H9 (cell line): ENCODE measurements around the gene LSM3. TPM values are rescaled to one million over a fixed set of nuclear protein-coding genes. Genes with fewer than 3 reads are reported as not detected.

Source experiments
- DNase-seq: peaks from one replicate; pipeline ENCODE4 v3.0.0-alpha.2; 2017
- H2AFZ ChIP-seq: one replicate; pipeline ENCODE4 v1.6.1; 2013; ENCODE audit warnings: mild to moderate bottlenecking, low read length, control low read depth, moderate library complexity
- H2AK5ac ChIP-seq: 2 replicates; pipeline ENCODE4 v1.6.1; 2013; ENCODE audit warnings: low read length, control low read depth, mixed read lengths; ENCODE audit not compliant: insufficient read length
- H2BK120ac ChIP-seq: one replicate; pipeline ENCODE4 v1.6.1; 2013; ENCODE audit warnings: low read depth, mild to moderate bottlenecking, low read length, control low read depth, inconsistent platforms; ENCODE audit not compliant: poor library complexity, severe bottlenecking
- H2BK12ac ChIP-seq: 2 replicates; pipeline ENCODE4 v1.6.1; 2013; ENCODE audit warnings: low read length, control low read depth, mixed read lengths, low read depth; ENCODE audit not compliant: insufficient read length
- H2BK15ac ChIP-seq: 2 replicates; pipeline ENCODE4 v1.6.1; 2013; ENCODE audit warnings: low read depth, low read length, control low read depth
- H2BK20ac ChIP-seq: one replicate; pipeline ENCODE4 v1.6.1; 2013; ENCODE audit warnings: low read depth, mild to moderate bottlenecking, low read length, control low read depth, inconsistent platforms; ENCODE audit not compliant: poor library complexity, severe bottlenecking
- H2BK5ac ChIP-seq: 2 replicates; pipeline ENCODE4 v1.6.1; 2013; ENCODE audit warnings: low read length, control low read depth, mixed read lengths; ENCODE audit not compliant: insufficient read length
- H3K14ac ChIP-seq: 2 replicates; pipeline ENCODE4 v1.6.1; 2013; ENCODE audit warnings: low read length, control low read depth; ENCODE audit not compliant: insufficient read depth
- H3K18ac ChIP-seq: 2 replicates; pipeline ENCODE4 v1.6.1; 2013; ENCODE audit warnings: low read depth, mild to moderate bottlenecking, mixed read lengths, low read length, control low read depth; ENCODE audit not compliant: insufficient read length
- H3K23ac ChIP-seq: 2 replicates; pipeline ENCODE4 v1.6.1; 2013; ENCODE audit warnings: low read length, control low read depth, mixed read lengths, low read depth; ENCODE audit not compliant: insufficient read length
- H3K23me2 ChIP-seq: 2 replicates; pipeline ENCODE4 v1.6.1; 2013; ENCODE audit warnings: low read depth, mild to moderate bottlenecking, mixed read lengths, low read length, control low read depth; ENCODE audit not compliant: insufficient read length, poor library complexity, severe bottlenecking
- H3K27ac ChIP-seq: 2 replicates; pipeline ENCODE4 v1.5.1; 2013; ENCODE audit warnings: low read length, control low read depth, mixed read lengths, low read depth; ENCODE audit not compliant: insufficient read length
- H3K27me3 ChIP-seq: 2 replicates; pipeline ENCODE4 v1.6.1; 2013; ENCODE audit warnings: low read length, control low read depth, inconsistent platforms; ENCODE audit not compliant: insufficient read depth
- H3K4ac ChIP-seq: 2 replicates; pipeline ENCODE4 v1.6.1; 2013; ENCODE audit warnings: low read depth, mild to moderate bottlenecking, control low read depth, inconsistent platforms, low read length, moderate library complexity
- H3K4me1 ChIP-seq: 2 replicates; pipeline ENCODE4 v1.6.1; 2013; ENCODE audit warnings: low read length, control low read depth, inconsistent platforms; ENCODE audit not compliant: insufficient read depth
- H3K4me2 ChIP-seq: 2 replicates; pipeline ENCODE4 v1.6.1; 2013; ENCODE audit warnings: low read length, control low read depth, mixed read lengths; ENCODE audit not compliant: insufficient read length, insufficient read depth
- H3K56ac ChIP-seq: 2 replicates; pipeline ENCODE4 v1.6.1; 2013; ENCODE audit warnings: low read depth, mild to moderate bottlenecking, mixed read lengths, low read length, control low read depth; ENCODE audit not compliant: insufficient read length
- H3K79me1 ChIP-seq: 2 replicates; pipeline ENCODE4 v1.6.1; 2013; ENCODE audit warnings: low read depth, mild to moderate bottlenecking, moderate library complexity, low read length, control low read depth, inconsistent platforms; ENCODE audit not compliant: insufficient read depth, poor library complexity, severe bottlenecking
- H3K79me2 ChIP-seq: 2 replicates; pipeline ENCODE4 v1.6.1; 2013; ENCODE audit warnings: low read length, control low read depth, inconsistent platforms; ENCODE audit not compliant: insufficient read depth
- H3K9ac ChIP-seq: 2 replicates; pipeline ENCODE4 v1.6.1; 2013; ENCODE audit warnings: low read length, control low read depth, mixed read lengths; ENCODE audit not compliant: insufficient read length; ENCODE audit errors: extremely low read depth
- H3K9me3 ChIP-seq: one replicate; pipeline ENCODE4 v1.6.1; 2013; ENCODE audit warnings: low read depth, low read length, inconsistent platforms; ENCODE audit not compliant: control insufficient read depth
- H3T11ph ChIP-seq: one replicate; pipeline ENCODE4 v1.6.1; 2013; ENCODE audit warnings: mild to moderate bottlenecking, low read length, control low read depth, inconsistent platforms
- H4K20me1 ChIP-seq: one replicate; pipeline ENCODE4 v1.6.1; 2013; ENCODE audit not compliant: control insufficient read depth, insufficient read length, insufficient read depth
- H4K5ac ChIP-seq: 2 replicates; pipeline ENCODE4 v1.6.1; 2013; ENCODE audit warnings: low read depth, mild to moderate bottlenecking, mixed read lengths, low read length, control low read depth; ENCODE audit not compliant: insufficient read length
- H4K8ac ChIP-seq: replicated peaks from 2 replicates; pipeline ENCODE4 v1.6.1; 2013; ENCODE audit warnings: low read length, control low read depth, mixed read lengths, low read depth; ENCODE audit not compliant: insufficient read length
- H4K91ac ChIP-seq: 2 replicates; pipeline ENCODE4 v1.6.1; 2013; ENCODE audit warnings: low read depth, mild to moderate bottlenecking, moderate library complexity, mixed read lengths, low read length, control low read depth; ENCODE audit not compliant: insufficient read length
- H3K27ac Mint-ChIP-seq, 3 experiments: 2 replicates in 2 of 3; 3 replicates in 1 of 3; pipeline ENCODE4 v1.8.0; 2020 to 2021; ENCODE audit warnings: mixed read lengths in 3 of 3, mild to moderate bottlenecking in 1 of 3, moderate library complexity in 1 of 3
- H3K27me3 Mint-ChIP-seq: 2 replicates; pipeline ENCODE4 v1.8.0; 2021; ENCODE audit warnings: low read depth, mild to moderate bottlenecking, moderate library complexity, mixed read lengths
- H3K36me3 Mint-ChIP-seq, 3 experiments: 2 replicates in 2 of 3; 3 replicates in 1 of 3; pipeline ENCODE4 v1.8.0; 2020 to 2021; ENCODE audit warnings: low read depth in 3 of 3, mixed read lengths in 3 of 3; ENCODE audit not compliant: insufficient read depth in 1 of 3
- H3K4me1 Mint-ChIP-seq, 2 experiments: 2 replicates each; pipeline ENCODE4 v1.8.0; 2020; ENCODE audit warnings: mixed read lengths in 2 of 2
- H3K4me3 Mint-ChIP-seq, 2 experiments: 2 replicates in 1 of 2; 3 replicates in 1 of 2; pipeline ENCODE4 v1.8.0; 2020 to 2021; ENCODE audit warnings: mild to moderate bottlenecking in 2 of 2, mixed read lengths in 2 of 2, moderate library complexity in 1 of 2
- H3K9me3 Mint-ChIP-seq, 2 experiments: 2 replicates in 1 of 2; 3 replicates in 1 of 2; pipeline ENCODE4 v1.8.0; 2020; ENCODE audit warnings: mild to moderate bottlenecking in 2 of 2, mixed read lengths in 2 of 2, moderate library complexity in 1 of 2
- WGBS: extraction: QIAGEN DNeasy Blood & Tissue Kit; methylation state at CpG from one replicate; pipeline ENCODE4 v1.1.7; 2013; ENCODE audit warnings: missing lambda C conversion rate, low lambda C conversion rate, mixed read lengths; ENCODE audit not compliant: insufficient read length; ENCODE audit errors: extremely low coverage; 5-methylcytosine and 5-hydroxymethylcytosine counted together
- total RNA-seq: library from RNA; stranded (reverse); gene quantifications from 2 replicates; pipeline ENCODE4 v1.2.1, GENCODE V29; 2021
- TF ChIP-seq, protein P1 (sequence below): fragments of 200-600 bp; sonication (generic); conservative IDR thresholded peaks from 3 replicates; pipeline ENCODE4 v1.8.0; 2021; ENCODE audit warnings: antibody characterized with exemption, mild to moderate bottlenecking

The LSM3 gene
- total RNA-seq, 1 experiment from 2014 or later = 24.4 TPM

DNA sequence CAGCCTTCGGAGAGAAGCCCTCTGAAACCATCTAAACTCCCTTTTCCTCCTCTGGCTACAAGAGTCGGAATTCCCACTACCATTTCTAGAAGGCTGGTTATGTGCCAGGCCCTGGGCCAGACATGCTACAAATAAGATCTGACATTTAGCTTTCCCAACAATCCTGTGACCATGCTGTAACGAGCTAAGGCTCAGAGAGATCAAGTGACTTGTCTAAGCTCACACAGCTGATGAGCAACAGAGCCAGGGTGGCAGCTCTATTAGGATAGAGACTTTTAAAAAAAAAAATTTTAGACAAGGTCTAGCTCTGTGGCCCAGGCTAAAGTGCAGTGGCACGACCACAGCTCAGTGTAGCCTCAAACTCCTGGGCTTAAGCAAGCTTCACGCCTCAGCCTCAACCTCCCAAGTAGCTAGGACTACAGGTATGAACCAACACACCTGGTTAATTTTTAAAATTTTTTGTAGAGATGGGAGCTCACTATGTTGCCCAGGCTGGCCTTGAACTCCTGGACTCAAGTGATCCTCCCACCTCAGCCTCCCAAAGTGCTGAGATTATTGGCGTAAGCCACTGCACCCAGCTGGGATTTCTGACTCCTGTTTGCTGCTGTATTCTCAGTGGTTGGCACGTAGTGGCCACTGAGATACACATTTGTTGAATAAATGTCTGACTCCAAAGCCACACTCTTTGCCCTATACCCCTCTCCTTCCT, 34.6 kb downstream of the LSM3 start:
- peaks cover 4% of the 10 kb centered on the region for H3K23me2 ChIP-seq
- peaks cover 4% of the 10 kb centered on the region for H3K27me3 Mint-ChIP-seq
- H3K27ac ChIP-seq = no peak overlapping the region
- peaks cover 9 to 10% of the 10 kb centered on the region in 2 experiments; a peak in 3 of 4 replicates for H3K4me1 Mint-ChIP-seq
- no peaks in the 10 kb centered on the region for H3K79me2 ChIP-seq
- no peak overlapping the region for H3K4ac ChIP-seq
- no peaks in the 10 kb centered on the region for H3K9me3 ChIP-seq
- no peak overlapping the region for H4K91ac ChIP-seq
- H3K27me3 ChIP-seq = no peaks in the 10 kb centered on the region
- H3K79me1 ChIP-seq = no peaks in the 10 kb centered on the region
- peaks cover 2 to 3% of the 10 kb centered on the region in 2 experiments; a peak in 3 of 5 replicates for H3K9me3 Mint-ChIP-seq
- no peak overlapping the region for H4K8ac ChIP-seq
- no peak overlapping the region for H2AFZ ChIP-seq
- no peak overlapping the region for H2BK15ac ChIP-seq
- H2BK5ac ChIP-seq = no peak overlapping the region
- no peaks in the 10 kb centered on the region; a peak in 1 of 7 replicates for H3K36me3 Mint-ChIP-seq
- no peak overlapping the region for H3K9ac ChIP-seq
- no peak overlapping the region for H3K4me3 Mint-ChIP-seq
- no peak overlapping the region for H2BK120ac ChIP-seq
- no peak overlapping the region for H2AK5ac ChIP-seq
- no peak overlapping the region for H3K23ac ChIP-seq
- no peak overlapping the region for H3K56ac ChIP-seq
- H3K4me2 ChIP-seq = no peak overlapping the region
- WGBS = no CpG with 5 or more reads among the region's 7 CpGs
- H3K4me1 ChIP-seq = no peaks in the 10 kb centered on the region; the same call in 1 of the 2 replicates
- no peak overlapping the region for H2BK20ac ChIP-seq
- TF ChIP-seq, protein P1, sequence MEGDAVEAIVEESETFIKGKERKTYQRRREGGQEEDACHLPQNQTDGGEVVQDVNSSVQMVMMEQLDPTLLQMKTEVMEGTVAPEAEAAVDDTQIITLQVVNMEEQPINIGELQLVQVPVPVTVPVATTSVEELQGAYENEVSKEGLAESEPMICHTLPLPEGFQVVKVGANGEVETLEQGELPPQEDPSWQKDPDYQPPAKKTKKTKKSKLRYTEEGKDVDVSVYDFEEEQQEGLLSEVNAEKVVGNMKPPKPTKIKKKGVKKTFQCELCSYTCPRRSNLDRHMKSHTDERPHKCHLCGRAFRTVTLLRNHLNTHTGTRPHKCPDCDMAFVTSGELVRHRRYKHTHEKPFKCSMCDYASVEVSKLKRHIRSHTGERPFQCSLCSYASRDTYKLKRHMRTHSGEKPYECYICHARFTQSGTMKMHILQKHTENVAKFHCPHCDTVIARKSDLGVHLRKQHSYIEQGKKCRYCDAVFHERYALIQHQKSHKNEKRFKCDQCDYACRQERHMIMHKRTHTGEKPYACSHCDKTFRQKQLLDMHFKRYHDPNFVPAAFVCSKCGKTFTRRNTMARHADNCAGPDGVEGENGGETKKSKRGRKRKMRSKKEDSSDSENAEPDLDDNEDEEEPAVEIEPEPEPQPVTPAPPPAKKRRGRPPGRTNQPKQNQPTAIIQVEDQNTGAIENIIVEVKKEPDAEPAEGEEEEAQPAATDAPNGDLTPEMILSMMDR = no peak
- H3K14ac ChIP-seq = no peak overlapping the region
- no peak for DNase-seq
- no peak overlapping the region for H3K27ac Mint-ChIP-seq
- no peak overlapping the region for H4K5ac ChIP-seq
- no peak overlapping the region for H2BK12ac ChIP-seq
- H3T11ph ChIP-seq = no peak overlapping the region
- H4K20me1 ChIP-seq = no peaks in the 10 kb centered on the region
- no peak overlapping the region for H3K18ac ChIP-seq
